WTC11 (cell line): ENCODE data around the gene TMEM156. TPM values are rescaled to one million over a fixed set of nuclear protein-coding genes. Genes with fewer than 3 reads are reported as not detected.

Source experiments
- ATAC-seq: fragments of 200-7000 bp; cut with Tn5 transposase; 2 replicates; pipeline ENCODE4 v1.10.0; 2021; ENCODE audit warnings: mild to moderate bottlenecking, moderate library complexity
- CTCF ChIA-PET: fragments of 300-600 bp; sonication (Branson Sonifier 250); formaldehyde crosslinking; loops from one replicate; lab custom pipeline; 2021; ENCODE audit warnings: antibody characterized with exemption; lab: Charles Lee
- POLR2A ChIA-PET: fragments of 350-600 bp; sonication (Branson Sonifier 250); formaldehyde crosslinking; loops from one replicate; lab custom pipeline; 2021; ENCODE audit warnings: antibody characterized with exemption; lab: Charles Lee
- DNase-seq: peaks from one replicate; pipeline ENCODE4 v3.0.0; 2021; ENCODE audit warnings: low spot score
- H3K27ac Mint-ChIP-seq: 2 replicates; pipeline ENCODE4 v1.8.0; 2021; ENCODE audit warnings: mixed read lengths
- H3K27me3 Mint-ChIP-seq: 2 replicates; pipeline ENCODE4 v1.8.0; 2021; ENCODE audit warnings: low read depth, mild to moderate bottlenecking, moderate library complexity, mixed read lengths
- H3K36me3 Mint-ChIP-seq: 2 replicates; pipeline ENCODE4 v1.8.0; 2021; ENCODE audit warnings: mixed read lengths
- H3K4me1 Mint-ChIP-seq: 2 replicates; pipeline ENCODE4 v1.8.0; 2022; ENCODE audit warnings: mixed read lengths
- H3K4me3 Mint-ChIP-seq: 2 replicates; pipeline ENCODE4 v1.8.0; 2021; ENCODE audit warnings: mild to moderate bottlenecking, moderate library complexity, mixed read lengths
- H3K9me3 Mint-ChIP-seq: 2 replicates; pipeline ENCODE4 v1.8.0; 2021; ENCODE audit warnings: mixed read lengths
- AR ChIP-seq: fragments of 250-450 bp; sonication (Bioruptor Pico); IDR thresholded peaks from 2 replicates; pipeline ENCODE4 v1.9.0; 2021; ENCODE audit warnings: mild to moderate bottlenecking
- ATF3 ChIP-seq: sonication (generic); formaldehyde crosslinking; conservative IDR thresholded peaks from 2 replicates; pipeline ENCODE4 v1.8.1; 2022; ENCODE audit warnings: mild to moderate bottlenecking, missing genetic modification reagents
- CREB1 ChIP-seq: sonication (generic); formaldehyde crosslinking; IDR thresholded peaks from 2 replicates; pipeline ENCODE4 v1.8.0; 2023; ENCODE audit warnings: mild to moderate bottlenecking, missing genetic modification reagents
- FOXK1 ChIP-seq: sonication (generic); formaldehyde crosslinking; IDR thresholded peaks from 2 replicates; pipeline ENCODE4 v1.8.0; 2022; ENCODE audit warnings: mild to moderate bottlenecking, moderate library complexity, missing genetic modification reagents
- FOXP1 ChIP-seq: sonication (generic); formaldehyde crosslinking; IDR thresholded peaks from 2 replicates; pipeline ENCODE4 v1.8.0; 2022; ENCODE audit warnings: missing genetic modification reagents, mild to moderate bottlenecking, moderate library complexity, borderline replicate concordance
- GTF2I ChIP-seq: fragments of 250-450 bp; sonication (Bioruptor Pico); conservative IDR thresholded peaks from 2 replicates; pipeline ENCODE4 v1.4.0; 2021; ENCODE audit warnings: mild to moderate bottlenecking
- NR2C2 ChIP-seq: sonication (generic); formaldehyde crosslinking; IDR thresholded peaks from 2 replicates; pipeline ENCODE4 v1.8.0; 2022; ENCODE audit warnings: mild to moderate bottlenecking, missing genetic modification reagents
- PRRX2 ChIP-seq: fragments of 250-450 bp; sonication (Bioruptor Pico); IDR thresholded peaks from 2 replicates; pipeline ENCODE4 v1.8.0; 2021; ENCODE audit warnings: mild to moderate bottlenecking
- SMAD4 ChIP-seq: sonication (generic); formaldehyde crosslinking; IDR thresholded peaks from 2 replicates; pipeline ENCODE4 v1.8.0; 2022; ENCODE audit warnings: mild to moderate bottlenecking, missing genetic modification reagents
- TEAD1 ChIP-seq: sonication (generic); formaldehyde crosslinking; IDR thresholded peaks from 2 replicates; pipeline ENCODE4 v1.8.0; 2022; ENCODE audit warnings: mild to moderate bottlenecking, missing genetic modification reagents
- TEAD4 ChIP-seq: sonication (generic); formaldehyde crosslinking; IDR thresholded peaks from 2 replicates; pipeline ENCODE4 v1.8.0; 2022; ENCODE audit warnings: mild to moderate bottlenecking, missing genetic modification reagents
- ZNF219 ChIP-seq: sonication (generic); formaldehyde crosslinking; IDR thresholded peaks from 2 replicates; pipeline ENCODE4 v1.8.0; 2023; ENCODE audit warnings: missing genetic modification reagents, mild to moderate bottlenecking, borderline replicate concordance
- ZNF232 ChIP-seq: sonication (generic); formaldehyde crosslinking; IDR thresholded peaks from 2 replicates; pipeline ENCODE4 v1.8.0; 2022; ENCODE audit warnings: mild to moderate bottlenecking, missing genetic modification reagents
- ZNF263 ChIP-seq: sonication (generic); formaldehyde crosslinking; IDR thresholded peaks from 2 replicates; pipeline ENCODE4 v1.8.1; 2022; ENCODE audit warnings: low read depth, mild to moderate bottlenecking, moderate library complexity, missing genetic modification reagents
- ZNF317 ChIP-seq: sonication (generic); formaldehyde crosslinking; IDR thresholded peaks from 2 replicates; pipeline ENCODE4 v1.8.1; 2023; ENCODE audit warnings: low read depth, mild to moderate bottlenecking, moderate library complexity, missing genetic modification reagents, borderline replicate concordance
- ZNF396 ChIP-seq: fragments of 250-450 bp; sonication (Bioruptor Pico); IDR thresholded peaks from 2 replicates; pipeline ENCODE4 v1.8.0; 2021; ENCODE audit warnings: mild to moderate bottlenecking, moderate library complexity, borderline replicate concordance
- ZNF416 ChIP-seq: fragments of 250-450 bp; sonication (Bioruptor Pico); IDR thresholded peaks from 2 replicates; pipeline ENCODE4 v1.9.0; 2021; ENCODE audit warnings: mild to moderate bottlenecking, inconsistent platforms
- total RNA-seq: library from RNA; stranded (reverse); gene quantifications from 3 replicates; pipeline ENCODE4 v1.2.3, GENCODE V29; 2021
- TF ChIP-seq, protein P1 (sequence below): sonication (generic); formaldehyde crosslinking; IDR thresholded peaks from 2 replicates; pipeline ENCODE4 v1.8.1; 2023; ENCODE audit warnings: mild to moderate bottlenecking, missing genetic modification reagents, borderline replicate concordance
- TF ChIP-seq, protein P2 (sequence below): fragments of 200-600 bp; IDR thresholded peaks from 2 replicates; pipeline ENCODE4 v1.8.0; 2022; ENCODE audit warnings: antibody characterized with exemption
- TF ChIP-seq, protein P3 (sequence below): fragments of 250-450 bp; sonication (Bioruptor Pico); IDR thresholded peaks from 2 replicates; pipeline ENCODE4 v1.9.0; 2021; ENCODE audit warnings: mild to moderate bottlenecking
- TF ChIP-seq, protein P4 (sequence below): sonication (generic); formaldehyde crosslinking; IDR thresholded peaks from 2 replicates; pipeline ENCODE4 v1.8.0; 2022; ENCODE audit warnings: mild to moderate bottlenecking, missing genetic modification reagents
- TF ChIP-seq, protein P5 (sequence below): sonication (generic); formaldehyde crosslinking; IDR thresholded peaks from 2 replicates; pipeline ENCODE4 v1.8.1; 2022; ENCODE audit warnings: low read depth, mild to moderate bottlenecking, moderate library complexity, missing genetic modification reagents, borderline replicate concordance

The TMEM156 gene
- total RNA-seq, 1 experiment from 2014 or later: 0.24 TPM

DNA sequence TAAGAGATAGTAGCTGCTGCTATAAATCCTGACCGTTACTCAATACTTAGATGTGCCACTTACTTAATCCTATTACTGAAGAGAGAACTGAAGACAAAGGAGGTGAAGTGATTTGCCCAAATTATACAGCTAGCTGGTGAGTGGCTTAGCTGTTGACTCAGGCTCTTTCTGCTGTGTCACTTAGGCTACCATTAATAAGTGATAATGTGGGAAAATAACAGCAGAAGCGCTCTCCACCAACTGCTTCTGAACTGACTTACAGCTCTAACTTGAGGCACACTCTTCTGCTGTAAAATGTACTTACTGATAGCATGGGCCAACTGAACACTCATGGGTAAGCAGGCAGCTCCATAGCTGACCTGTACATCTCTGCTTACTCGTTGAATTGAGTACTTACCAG is 22.3 kb upstream of the TMEM156 start:
- H3K27me3 Mint-ChIP-seq: no peaks in the 10 kb centered on the region
- no peaks in the 10 kb centered on the region for H3K36me3 Mint-ChIP-seq
- TF ChIP-seq NR2C2 (CRISPR knock-in tag): no peak
- CTCF ChIA-PET: no interaction called here
- ATAC-seq (no peak), DNase-seq (no peak)
- H3K9me3 Mint-ChIP-seq: no peaks in the 10 kb centered on the region
- POLR2A ChIA-PET: no interaction called here
- H3K4me1 Mint-ChIP-seq: peaks cover 20% of the 10 kb centered on the region
- H3K4me3 Mint-ChIP-seq: no peak overlapping the region
- H3K27ac Mint-ChIP-seq: no peak overlapping the region

- Mint-ChIP-seq H3K4me1 (peaks cover 20% of the 10 kb centered on the region), H3K36me3 (no peaks in the 10 kb centered on the region), H3K27me3 (no peaks in the 10 kb centered on the region), H3K4me3 (no peak overlapping the region), H3K9me3 (no peaks in the 10 kb centered on the region), H3K27ac (no peak overlapping the region)
- ATAC-seq (no peak), DNase-seq (no peak)
- TF ChIP-seq, protein P1, sequence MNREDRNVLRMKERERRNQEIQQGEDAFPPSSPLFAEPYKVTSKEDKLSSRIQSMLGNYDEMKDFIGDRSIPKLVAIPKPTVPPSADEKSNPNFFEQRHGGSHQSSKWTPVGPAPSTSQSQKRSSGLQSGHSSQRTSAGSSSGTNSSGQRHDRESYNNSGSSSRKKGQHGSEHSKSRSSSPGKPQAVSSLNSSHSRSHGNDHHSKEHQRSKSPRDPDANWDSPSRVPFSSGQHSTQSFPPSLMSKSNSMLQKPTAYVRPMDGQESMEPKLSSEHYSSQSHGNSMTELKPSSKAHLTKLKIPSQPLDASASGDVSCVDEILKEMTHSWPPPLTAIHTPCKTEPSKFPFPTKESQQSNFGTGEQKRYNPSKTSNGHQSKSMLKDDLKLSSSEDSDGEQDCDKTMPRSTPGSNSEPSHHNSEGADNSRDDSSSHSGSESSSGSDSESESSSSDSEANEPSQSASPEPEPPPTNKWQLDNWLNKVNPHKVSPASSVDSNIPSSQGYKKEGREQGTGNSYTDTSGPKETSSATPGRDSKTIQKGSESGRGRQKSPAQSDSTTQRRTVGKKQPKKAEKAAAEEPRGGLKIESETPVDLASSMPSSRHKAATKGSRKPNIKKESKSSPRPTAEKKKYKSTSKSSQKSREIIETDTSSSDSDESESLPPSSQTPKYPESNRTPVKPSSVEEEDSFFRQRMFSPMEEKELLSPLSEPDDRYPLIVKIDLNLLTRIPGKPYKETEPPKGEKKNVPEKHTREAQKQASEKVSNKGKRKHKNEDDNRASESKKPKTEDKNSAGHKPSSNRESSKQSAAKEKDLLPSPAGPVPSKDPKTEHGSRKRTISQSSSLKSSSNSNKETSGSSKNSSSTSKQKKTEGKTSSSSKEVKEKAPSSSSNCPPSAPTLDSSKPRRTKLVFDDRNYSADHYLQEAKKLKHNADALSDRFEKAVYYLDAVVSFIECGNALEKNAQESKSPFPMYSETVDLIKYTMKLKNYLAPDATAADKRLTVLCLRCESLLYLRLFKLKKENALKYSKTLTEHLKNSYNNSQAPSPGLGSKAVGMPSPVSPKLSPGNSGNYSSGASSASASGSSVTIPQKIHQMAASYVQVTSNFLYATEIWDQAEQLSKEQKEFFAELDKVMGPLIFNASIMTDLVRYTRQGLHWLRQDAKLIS (CRISPR knock-in tag): no peak
- TF ChIP-seq NR2C2 (CRISPR knock-in tag) (no peak), ZNF263 (CRISPR knock-in tag) (no peak), PRRX2 (no peak), FOXP1 (CRISPR knock-in tag) (no peak), FOXK1 (CRISPR knock-in tag) (no peak), ZNF232 (no peak), AR (CRISPR knock-in tag) (no peak), SMAD4 (no peak), GTF2I (CRISPR knock-in tag) (no peak), ZNF317 (no peak), TEAD4 (CRISPR knock-in tag) (no peak), ZNF219 (CRISPR knock-in tag) (no peak), ZNF396 (CRISPR knock-in tag) (no peak)
- TF ChIP-seq, protein P2, sequence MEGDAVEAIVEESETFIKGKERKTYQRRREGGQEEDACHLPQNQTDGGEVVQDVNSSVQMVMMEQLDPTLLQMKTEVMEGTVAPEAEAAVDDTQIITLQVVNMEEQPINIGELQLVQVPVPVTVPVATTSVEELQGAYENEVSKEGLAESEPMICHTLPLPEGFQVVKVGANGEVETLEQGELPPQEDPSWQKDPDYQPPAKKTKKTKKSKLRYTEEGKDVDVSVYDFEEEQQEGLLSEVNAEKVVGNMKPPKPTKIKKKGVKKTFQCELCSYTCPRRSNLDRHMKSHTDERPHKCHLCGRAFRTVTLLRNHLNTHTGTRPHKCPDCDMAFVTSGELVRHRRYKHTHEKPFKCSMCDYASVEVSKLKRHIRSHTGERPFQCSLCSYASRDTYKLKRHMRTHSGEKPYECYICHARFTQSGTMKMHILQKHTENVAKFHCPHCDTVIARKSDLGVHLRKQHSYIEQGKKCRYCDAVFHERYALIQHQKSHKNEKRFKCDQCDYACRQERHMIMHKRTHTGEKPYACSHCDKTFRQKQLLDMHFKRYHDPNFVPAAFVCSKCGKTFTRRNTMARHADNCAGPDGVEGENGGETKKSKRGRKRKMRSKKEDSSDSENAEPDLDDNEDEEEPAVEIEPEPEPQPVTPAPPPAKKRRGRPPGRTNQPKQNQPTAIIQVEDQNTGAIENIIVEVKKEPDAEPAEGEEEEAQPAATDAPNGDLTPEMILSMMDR: no peak
- ChIA-PET CTCF (no interaction called here), POLR2A (no interaction called here)
These were observed 21.8 kb upstream of the TMEM156 start for GRCh38 chr4:39053983-39054382.

GRCh38 chr4:39051492-39051891 is 19.3 kb upstream of the TMEM156 start:
- Mint-ChIP-seq H3K9me3 (no peaks in the 10 kb centered on the region), H3K27ac (peak overlapping the region; percentile 34), H3K4me1 (peaks cover 20% of the 10 kb centered on the region), H3K36me3 (no peaks in the 10 kb centered on the region), H3K4me3 (no peak overlapping the region), H3K27me3 (no peaks in the 10 kb centered on the region)
- DNase-seq: no peak
- POLR2A ChIA-PET: interaction anchor here (0.6 kb wide), 1 partner anchor 27 kb away, joined by 3 read pairs; no protein-coding TSS in a partner anchor
- CTCF ChIA-PET: interaction anchor here (1.0 to 1.2 kb wide), 2 partner anchors 191 to 269 kb away, joined by 3 to 4 read pairs; partner anchors contain the start of gene TLR10
- 0 out of 2 replicates have a peak, but pooled peaks have one; percentile 46 for ATAC-seq
- TF ChIP-seq TEAD1 (CRISPR knock-in tag) (no peak), ZNF317 (no peak), ATF3 (CRISPR knock-in tag) (no peak), ZNF416 (no peak), CREB1 (CRISPR knock-in tag) (no peak)
- TF ChIP-seq, protein P3, sequence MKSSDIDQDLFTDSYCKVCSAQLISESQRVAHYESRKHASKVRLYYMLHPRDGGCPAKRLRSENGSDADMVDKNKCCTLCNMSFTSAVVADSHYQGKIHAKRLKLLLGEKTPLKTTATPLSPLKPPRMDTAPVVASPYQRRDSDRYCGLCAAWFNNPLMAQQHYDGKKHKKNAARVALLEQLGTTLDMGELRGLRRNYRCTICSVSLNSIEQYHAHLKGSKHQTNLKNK (CRISPR knock-in tag): no peak
- TF ChIP-seq, protein P4, sequence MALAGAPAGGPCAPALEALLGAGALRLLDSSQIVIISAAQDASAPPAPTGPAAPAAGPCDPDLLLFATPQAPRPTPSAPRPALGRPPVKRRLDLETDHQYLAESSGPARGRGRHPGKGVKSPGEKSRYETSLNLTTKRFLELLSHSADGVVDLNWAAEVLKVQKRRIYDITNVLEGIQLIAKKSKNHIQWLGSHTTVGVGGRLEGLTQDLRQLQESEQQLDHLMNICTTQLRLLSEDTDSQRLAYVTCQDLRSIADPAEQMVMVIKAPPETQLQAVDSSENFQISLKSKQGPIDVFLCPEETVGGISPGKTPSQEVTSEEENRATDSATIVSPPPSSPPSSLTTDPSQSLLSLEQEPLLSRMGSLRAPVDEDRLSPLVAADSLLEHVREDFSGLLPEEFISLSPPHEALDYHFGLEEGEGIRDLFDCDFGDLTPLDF (CRISPR knock-in tag): no peak
- TF ChIP-seq, protein P5, sequence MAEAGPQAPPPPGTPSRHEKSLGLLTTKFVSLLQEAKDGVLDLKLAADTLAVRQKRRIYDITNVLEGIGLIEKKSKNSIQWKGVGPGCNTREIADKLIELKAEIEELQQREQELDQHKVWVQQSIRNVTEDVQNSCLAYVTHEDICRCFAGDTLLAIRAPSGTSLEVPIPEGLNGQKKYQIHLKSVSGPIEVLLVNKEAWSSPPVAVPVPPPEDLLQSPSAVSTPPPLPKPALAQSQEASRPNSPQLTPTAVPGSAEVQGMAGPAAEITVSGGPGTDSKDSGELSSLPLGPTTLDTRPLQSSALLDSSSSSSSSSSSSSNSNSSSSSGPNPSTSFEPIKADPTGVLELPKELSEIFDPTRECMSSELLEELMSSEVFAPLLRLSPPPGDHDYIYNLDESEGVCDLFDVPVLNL: no peak
